Measurements from ENCODE around the gene GAPT. TPM values are rescaled to one million over a fixed set of nuclear protein-coding genes. Genes with fewer than 3 reads are reported as not detected.
A peak's percentile ranks its signal among the peaks of the same experiment; 100 is the strongest.

GAPT gene
- total RNA-seq, 1 donor from 2014 or later, result 1.6 TPM

GRCh38 chr5:58462154-58462553 lies 29.1 kb upstream of the GAPT start:
- no peak for DNase-seq (ENCODE audit: low spot score in 2 of 2, unreplicated experiment in 2 of 2)
- peaks cover 17% of the 10 kb centered on the region for H3K36me3 Mint-ChIP-seq
- H3K4me1 Mint-ChIP-seq, result peaks cover 29% of the 10 kb centered on the region
- no peak for TF ChIP-seq CTCF (IDR thresholded peaks at IDR 0.05; ENCODE audit: unreplicated experiment)
- H3K4me3 Mint-ChIP-seq, result no peak overlapping the region
- H3K9me3 Mint-ChIP-seq, result peaks cover 3% of the 10 kb centered on the region
- H3K27ac Mint-ChIP-seq, result peak overlapping the region; percentile 84
- H3K27me3 Mint-ChIP-seq (ENCODE audit: low read depth), result no peaks in the 10 kb centered on the region

- TF ChIP-seq CTCF (IDR thresholded peaks at IDR 0.05; ENCODE audit: unreplicated experiment), result peak; percentile 82
- DNase-seq (ENCODE audit: low spot score in 2 of 2, unreplicated experiment in 2 of 2), result no peak
- Mint-ChIP-seq H3K36me3 (peaks cover 11% of the 10 kb centered on the region), H3K27ac (peak overlapping the region; percentile 84), H3K27me3 (ENCODE audit: low read depth) (no peaks in the 10 kb centered on the region), H3K4me3 (no peak overlapping the region), H3K4me1 (peaks cover 32% of the 10 kb centered on the region), H3K9me3 (peaks cover 3% of the 10 kb centered on the region)
Measured at GRCh38 chr5:58462623-58463230, 28.5 kb upstream of the GAPT start.

- no peaks in the 10 kb centered on the region for H3K36me3 Mint-ChIP-seq
- TF ChIP-seq CTCF (IDR thresholded peaks at IDR 0.05; ENCODE audit: unreplicated experiment), result no peak
- peak overlapping the region; percentile 1 for H3K27ac Mint-ChIP-seq
- peaks cover 7% of the 10 kb centered on the region for H3K9me3 Mint-ChIP-seq
- DNase-seq (ENCODE audit: low spot score in 2 of 2, unreplicated experiment in 2 of 2), result no peak
- H3K4me1 Mint-ChIP-seq, result peaks cover 23% of the 10 kb centered on the region
- H3K27me3 Mint-ChIP-seq (ENCODE audit: low read depth), result no peaks in the 10 kb centered on the region
- no peak overlapping the region for H3K4me3 Mint-ChIP-seq
Measured at GRCh38 chr5:58466939-58467338, 24.3 kb upstream of the GAPT start.

- DNase-seq (ENCODE audit: low spot score in 2 of 2, unreplicated experiment in 2 of 2), result no peak
- no peak overlapping the region for H3K27ac Mint-ChIP-seq
- H3K9me3 Mint-ChIP-seq, result peaks cover 17% of the 10 kb centered on the region
- H3K36me3 Mint-ChIP-seq, result no peaks in the 10 kb centered on the region
- H3K4me1 Mint-ChIP-seq, result peaks cover 14% of the 10 kb centered on the region
- H3K27me3 Mint-ChIP-seq (ENCODE audit: low read depth), result no peaks in the 10 kb centered on the region
- TF ChIP-seq CTCF (IDR thresholded peaks at IDR 0.05; ENCODE audit: unreplicated experiment), result no peak
- no peak overlapping the region for H3K4me3 Mint-ChIP-seq
Measured at GRCh38 chr5:58469896-58470295, 21.3 kb upstream of the GAPT start.

- Mint-ChIP-seq H3K4me1 (no peaks in the 10 kb centered on the region), H3K9me3 (peaks cover 27% of the 10 kb centered on the region), H3K27me3 (ENCODE audit: low read depth) (no peaks in the 10 kb centered on the region), H3K4me3 (no peak overlapping the region), H3K36me3 (peaks cover 5% of the 10 kb centered on the region), H3K27ac (no peak overlapping the region)
- TF ChIP-seq CTCF (IDR thresholded peaks at IDR 0.05; ENCODE audit: unreplicated experiment), result no peak
- DNase-seq (ENCODE audit: low spot score in 2 of 2, unreplicated experiment in 2 of 2), result no peak
Measured at GRCh38 chr5:58475404-58475803, 15.8 kb upstream of the GAPT start.
